K562 (cell line): ENCODE data around the gene HAO2. TPM values are rescaled to one million over a fixed set of nuclear protein-coding genes. Genes with fewer than 3 reads are reported as not detected.

Source experiments
- ATAC-seq: fragments of 200-7000 bp; cut with Tn5 transposase; 3 replicates; pipeline ENCODE4 v1.9.1; 2020; ENCODE audit warnings: moderate library complexity
- BruUV-seq: library from RNA; stranded (reverse); fragments of 400-500 nt; replicated peaks from 2 replicates; lab custom pipeline; 2021; lab: Mats Ljungman, UMichigan
- CTCF ChIA-PET: fragments of 300-600 bp; formaldehyde crosslinking; extraction: SDS; loops from one replicate; lab custom pipeline; 2021; ENCODE audit warnings: low intra/inter-chr PET ratio; lab: Yijun Ruan, JAX
- POLR2A ChIA-PET: fragments of 300-600, 350-650 bp; sonication (Branson Sonifier 250); formaldehyde crosslinking; extraction: SDS; loops from one replicate; lab custom pipeline; 2021; ENCODE audit warnings: antibody characterized with exemption, inconsistent platforms; lab: Yijun Ruan, JAX
- DNase-seq, 4 experiments: peaks; one replicate each; pipeline versions ENCODE4 v3.0.0 to v3.0.0-alpha.2; 2011 to 2018; ENCODE audit warnings: low spot score in 3 of 4, mixed read lengths in 3 of 4; ENCODE audit errors: extremely low read depth in 1 of 4
- FAIRE-seq: peaks from 2 replicates; lab custom pipeline; 2011; peaks lifted over from hg19 to GRCh38; lab: Jason Lieb, UNC
- H2AFZ ChIP-seq: 2 replicates; pipeline ENCODE4 v1.6.0; 2011; ENCODE audit warnings: low read depth, low read length, control low read depth, inconsistent platforms
- H3K27ac ChIP-seq: fragments of 200-600 bp; 3 replicates; pipeline ENCODE4 v1.8.0; 2011; ENCODE audit warnings: low read depth, mild to moderate bottlenecking, control low read depth, inconsistent platforms, low read length, moderate library complexity, mixed read lengths; ENCODE audit errors: extremely low read depth
- H3K27me3 ChIP-seq, 2 experiments: fragments of 300-600 bp in 1 of 2; 2 replicates in 1 of 2; 3 replicates in 1 of 2; pipeline versions ENCODE4 v1.6.0 to v1.8.0; 2011; ENCODE audit warnings: inconsistent platforms in 2 of 2, low read length in 2 of 2, mild to moderate bottlenecking in 1 of 2, mixed read lengths in 1 of 2, moderate library complexity in 1 of 2; ENCODE audit not compliant: control insufficient read depth in 2 of 2, insufficient read depth in 2 of 2
- H3K36me3 ChIP-seq: fragments of 300-600 bp; 3 replicates; pipeline ENCODE4 v1.8.0; 2011; ENCODE audit warnings: mild to moderate bottlenecking, low read length, inconsistent platforms; ENCODE audit not compliant: control insufficient read depth, insufficient read depth
- H3K4me1 ChIP-seq, 2 experiments: fragments of 200-600 bp in 1 of 2; replicated peaks in 1 of 2; 2 replicates in 1 of 2; 3 replicates in 1 of 2; pipeline versions ENCODE4 v1.5.1 to v1.8.0; 2011; ENCODE audit warnings: inconsistent platforms in 2 of 2, low read length in 2 of 2, mild to moderate bottlenecking in 1 of 2, mixed read lengths in 1 of 2, moderate library complexity in 1 of 2; ENCODE audit not compliant: control insufficient read depth in 2 of 2, insufficient read depth in 2 of 2
- H3K4me2 ChIP-seq: 2 replicates; pipeline ENCODE4 v1.6.1; 2011; ENCODE audit warnings: low read length, control low read depth, inconsistent platforms, mixed read lengths; ENCODE audit not compliant: insufficient read depth
- H3K4me3 ChIP-seq: fragments of 200-600 bp; sonication (generic), shearing (Covaris generic); 2 replicates; pipeline ENCODE4 v1.5.1; 2016; ENCODE audit warnings: control low read depth, inconsistent platforms
- H3K79me2 ChIP-seq: fragments of 200-600 bp; 3 replicates; pipeline ENCODE4 v1.8.0; 2011; ENCODE audit warnings: low read length, inconsistent platforms; ENCODE audit not compliant: control insufficient read depth, insufficient read depth
- H3K9ac ChIP-seq, 2 experiments: 2 replicates each; pipeline versions ENCODE4 v1.6.0 to v1.6.1; 2011; ENCODE audit warnings: low read depth in 2 of 2, low read length in 2 of 2, control low read depth in 1 of 2, inconsistent platforms in 1 of 2, mild to moderate bottlenecking in 1 of 2, mixed read lengths in 1 of 2; ENCODE audit not compliant: insufficient read depth in 1 of 2
- H3K9me1 ChIP-seq: one replicate; pipeline ENCODE4 v1.6.0; 2011; ENCODE audit warnings: inconsistent platforms, mild to moderate bottlenecking, low read length, moderate library complexity; ENCODE audit not compliant: control insufficient read depth, insufficient read depth
- H3K9me3 ChIP-seq: replicated peaks from 2 replicates; pipeline ENCODE4 v1.5.1; 2011; ENCODE audit warnings: low read depth, low read length, inconsistent platforms; ENCODE audit not compliant: control insufficient read depth, insufficient read depth
- H4K20me1 ChIP-seq: replicated peaks from 2 replicates; pipeline ENCODE4 v1.6.1; 2011; ENCODE audit warnings: low read length, inconsistent platforms, mixed read lengths; ENCODE audit not compliant: control insufficient read depth, insufficient read depth
- CLOCK ChIP-seq: fragments of 250-450 bp; sonication (Bioruptor Pico); IDR thresholded peaks from 2 replicates; pipeline ENCODE4 v1.4.0; 2020; ENCODE audit warnings: mild to moderate bottlenecking, moderate library complexity, borderline replicate concordance
- FUS ChIP-seq: fragments of 200-400 bp; formaldehyde crosslinking; optimal IDR thresholded peaks from 2 replicates; pipeline ENCODE3; 2017; ENCODE audit warnings: low read depth, low read length
- MBD2 ChIP-seq: sonication (generic); IDR thresholded peaks from 2 replicates; pipeline ENCODE4 v1.6.1; 2016; ENCODE audit warnings: low read depth, borderline replicate concordance
- RAD21 ChIP-seq, 2 experiments: fragments of 250-450 bp in 1 of 2; fragments of 450-650 bp in 1 of 2; sonication (Bioruptor Pico) in 1 of 2; formaldehyde crosslinking in 1 of 2; IDR thresholded peaks in 1 of 2; conservative IDR thresholded peaks in 1 of 2; 2 replicates each; pipeline versions ENCODE4 v1.4.0 to v1.8.0; 2020 to 2022; ENCODE audit warnings: mild to moderate bottlenecking in 2 of 2, moderate library complexity in 1 of 2
- ZNF589 ChIP-seq: fragments of 200-800 bp; sonication (Bioruptor generic); IDR thresholded peaks from 2 replicates; pipeline ENCODE4 v1.6.1; 2016; ENCODE audit warnings: low read depth, missing genetic modification characterization, missing compliant biosample characterization
- WGBS: fragments of 100-300 bp; shearing (Covaris generic); methylation state at CpG from one replicate; pipeline ENCODE4 v1.1.6; 2016; ENCODE audit warnings: low coverage, mixed read lengths; ENCODE audit not compliant: insufficient coverage; ENCODE audit errors: missing lambda C conversion rate; 5-methylcytosine and 5-hydroxymethylcytosine counted together
- in situ Hi-C: fragments of 300-500 bp; cut with MboI; formaldehyde crosslinking; loops from 4 replicates; pipeline ENCODE4 v1.15.0; 2018; ENCODE audit warnings: inconsistent platforms, mixed read lengths
- intact Hi-C: fragments of 100-400 bp; cut with micrococcal nuclease; formaldehyde crosslinking; loops from 2 replicates; pipeline ENCODE4 v1.14.2; 2022
- polyA plus RNA-seq, 8 experiments: library from polyadenylated mRNA; depleted of rRNA in 4 of 8; stranded (reverse) in 5 of 8; unstranded in 3 of 8; fragments of >200 nt; fragmentation: Nextera tagmentation in 2 of 8; fragmentation: Illumina TruSeq in 1 of 8; extraction: Ambion mirVana in 2 of 8; extraction: Trizol in 1 of 8; gene quantifications; 2 replicates each; pipeline versions ENCODE4 v1.2.1 to v1.2.3, GENCODE V29; 2011 to 2014; ENCODE audit warnings: inconsistent platforms in 1 of 8, missing spikeins in 1 of 8
- total RNA-seq, 7 experiments: library from RNA; depleted of rRNA in 6 of 7; stranded (reverse); fragments of >200 nt in 6 of 7; fragmentation: Illumina TruSeq in 2 of 7; extraction: Trizol in 2 of 7; gene quantifications; 2 replicates each; pipeline versions ENCODE4 v1.2.1 to v1.2.3, GENCODE V29; 2011 to 2021; ENCODE audit warnings: low replicate concordance in 1 of 7

The HAO2 gene
- total and polyA plus RNA-seq, 9 of the 15 experiments (the other 6 are each of a cell fraction or from before 2014, with no cell fraction given), result not detected

- in situ Hi-C loops, result no loop called here
- no peaks in the 10 kb centered on the region for H3K4me1 ChIP-seq
- no peak for FAIRE-seq
- H3K36me3 ChIP-seq, result no peaks in the 10 kb centered on the region
- H3K9me1 ChIP-seq, result no peaks in the 10 kb centered on the region
- H3K4me2 ChIP-seq, result no peak overlapping the region
- BruUV-seq, result no TSS peak
- no peak for ATAC-seq
- H4K20me1 ChIP-seq, result no peaks in the 10 kb centered on the region
- no peak overlapping the region for H3K4me3 ChIP-seq
- intact Hi-C loops, result no loop called here
- TF ChIP-seq ZNF589 (CRISPR knock-in tag), result no peak
- no peak for TF ChIP-seq RAD21 (CRISPR knock-in tag; conservative IDR thresholded peaks at IDR 0.05 in 1 of 2, IDR thresholded peaks at IDR 0.05 in 1 of 2)
- TF ChIP-seq MBD2, result no peak
- no peak for TF ChIP-seq FUS
- no peak for TF ChIP-seq CLOCK
- H2AFZ ChIP-seq, result no peak overlapping the region
- no peak overlapping the region for H3K9ac ChIP-seq
- H3K27me3 ChIP-seq, result no peaks in the 10 kb centered on the region
- no peaks in the 10 kb centered on the region for H3K79me2 ChIP-seq
- ChIA-PET CTCF (no interaction called here), POLR2A (no interaction called here)
- H3K9me3 ChIP-seq, result no peaks in the 10 kb centered on the region
- H3K27ac ChIP-seq, result no peak overlapping the region
- 6% methylated on average over 1 of the region's 1 CpG for WGBS
- DNase-seq, result no peak
Measured at GRCh38 chr1:119379117-119379516, 10.5 kb downstream of the HAO2 start.
